ENCODE results near the gene DIAPH1.
A peak's percentile ranks its signal among the peaks of the same experiment; 100 is the strongest.

Gene DIAPH1

GRCh38 chr5:141476132-141476911 is 142.5 kb downstream of the DIAPH1 start:
- peak; percentile 41 for DNase-seq

- DNase-seq = peak; percentile 86
Observed at GRCh38 chr5:141475625-141476131, 143.1 kb downstream of the DIAPH1 start, which contains the start of gene PCDHGC3. Gene PCDHGC3, plus strand, starts transcription at chr5:141475966. Its CDS starts 151 bp downstream, at chr5:141476117.

GRCh38 chr5:141465351-141465750 is 153.4 kb downstream of the DIAPH1 start:
- DNase-seq = no peak

Data from NCI-H82 (cell line).